GM18498 (cell line): Measurements from ENCODE around the gene NOS3.
"Not testable (repeated sequence)": the region's sequence is repeated elsewhere in the genome, so short reads cannot be mapped to it uniquely, and the experiment has no call there.

Experiments used
- ATAC-seq: cut with Tn5 transposase; IDR thresholded peaks from one replicate; pipeline ENCODE4 v1.9.1; 2021; ENCODE audit warnings: mild to moderate bottlenecking, moderate library complexity; ENCODE audit not compliant: unreplicated experiment

NOS3 gene

GRCh38 chr7:150997817-150998216 lies 7.0 kb downstream of the NOS3 start:
- no peak for ATAC-seq

DNA sequence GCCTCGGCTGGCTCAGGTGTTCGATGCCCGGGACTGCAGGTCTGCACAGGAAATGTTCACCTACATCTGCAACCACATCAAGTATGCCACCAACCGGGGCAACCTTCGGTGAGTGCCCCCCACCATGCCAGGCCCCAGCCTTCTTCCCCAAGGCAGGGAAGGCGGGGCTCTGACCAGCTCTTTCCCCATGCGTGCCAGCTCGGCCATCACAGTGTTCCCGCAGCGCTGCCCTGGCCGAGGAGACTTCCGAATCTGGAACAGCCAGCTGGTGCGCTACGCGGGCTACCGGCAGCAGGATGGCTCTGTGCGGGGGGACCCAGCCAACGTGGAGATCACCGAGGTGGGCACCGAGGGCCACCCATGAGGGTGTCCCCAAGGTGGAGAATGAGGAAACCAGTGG lies 7.5 kb downstream of the NOS3 start:
- no peak for ATAC-seq

DNA sequence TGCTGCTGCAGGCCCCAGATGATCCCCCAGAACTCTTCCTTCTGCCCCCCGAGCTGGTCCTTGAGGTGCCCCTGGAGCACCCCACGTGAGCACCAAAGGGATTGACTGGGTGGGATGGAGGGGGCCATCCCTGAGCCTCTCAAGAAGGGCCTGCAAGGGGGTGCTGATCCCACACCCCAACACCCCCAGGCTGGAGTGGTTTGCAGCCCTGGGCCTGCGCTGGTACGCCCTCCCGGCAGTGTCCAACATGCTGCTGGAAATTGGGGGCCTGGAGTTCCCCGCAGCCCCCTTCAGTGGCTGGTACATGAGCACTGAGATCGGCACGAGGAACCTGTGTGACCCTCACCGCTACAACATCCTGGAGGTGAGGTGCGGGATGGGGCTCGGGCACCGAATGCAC lies 8.2 kb downstream of the NOS3 start:
- ATAC-seq = no peak

DNA sequence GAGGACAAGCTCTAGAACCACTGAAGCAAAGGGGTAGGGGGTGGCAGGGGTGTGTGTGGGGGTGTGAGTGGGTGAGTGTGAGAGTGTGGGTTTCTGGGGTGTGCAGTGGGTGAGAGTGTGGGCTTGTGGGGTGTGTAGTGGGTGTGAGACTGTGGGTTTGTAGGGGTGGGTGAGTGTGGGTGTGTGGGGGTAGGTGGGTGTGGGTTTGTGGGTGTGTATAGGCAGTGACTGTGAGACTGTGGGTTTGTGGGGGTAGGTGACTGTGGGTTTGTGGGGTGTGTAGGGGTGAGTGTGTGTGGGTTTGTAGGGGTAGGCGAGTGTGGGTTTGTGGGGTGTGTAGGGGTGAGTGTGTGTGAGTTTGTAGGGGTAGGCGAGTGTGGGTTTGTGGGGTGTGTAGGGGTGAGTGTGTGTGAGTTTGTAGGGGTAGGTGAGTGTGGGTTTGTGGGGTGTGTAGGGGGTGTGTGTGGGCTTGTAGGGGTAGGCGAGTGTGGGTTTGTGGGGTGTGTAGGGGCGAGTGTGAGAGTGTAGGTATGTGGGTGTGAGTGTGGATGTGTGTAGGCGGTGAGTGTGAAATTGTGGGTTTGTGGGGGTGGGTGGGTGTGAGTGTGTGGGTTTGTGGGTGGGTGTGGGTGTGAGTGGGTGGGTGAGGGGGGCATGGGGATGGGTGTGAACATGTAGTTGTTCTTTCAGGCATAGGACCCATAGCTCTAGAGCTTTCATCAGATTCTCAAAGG lies 8.8 kb downstream of the NOS3 start:
- ATAC-seq = no peak

GRCh38 chr7:151000897-151001495 lies 10.2 kb downstream of the NOS3 start:
- no peak for ATAC-seq

- no peak for ATAC-seq
These were observed 10.7 kb downstream of the NOS3 start for GRCh38 chr7:151001546-151001945.

DNA sequence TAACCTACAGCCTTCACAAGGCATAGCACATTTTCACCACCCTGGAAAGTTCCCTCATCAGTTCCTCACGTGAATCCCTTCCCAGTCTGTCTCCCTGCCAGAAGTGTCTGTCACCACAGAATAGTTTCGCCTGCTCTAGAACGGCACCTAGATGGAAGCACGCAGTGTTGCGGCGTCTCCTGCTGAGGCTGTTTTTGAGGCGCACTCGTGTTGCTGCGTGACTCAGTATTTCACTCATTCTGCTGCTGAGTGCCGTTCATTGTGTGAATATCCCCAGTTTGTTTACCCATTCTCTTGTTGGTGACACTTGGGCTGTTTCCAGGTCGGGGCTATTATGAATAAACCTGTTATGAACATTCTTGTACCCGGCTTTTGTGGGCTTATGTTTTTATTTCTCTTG lies 12.8 kb downstream of the NOS3 start:
- no peak for ATAC-seq

- ATAC-seq = no peak
These were observed 14.7 kb downstream of the NOS3 start for GRCh38 chr7:151005566-151005965.

DNA sequence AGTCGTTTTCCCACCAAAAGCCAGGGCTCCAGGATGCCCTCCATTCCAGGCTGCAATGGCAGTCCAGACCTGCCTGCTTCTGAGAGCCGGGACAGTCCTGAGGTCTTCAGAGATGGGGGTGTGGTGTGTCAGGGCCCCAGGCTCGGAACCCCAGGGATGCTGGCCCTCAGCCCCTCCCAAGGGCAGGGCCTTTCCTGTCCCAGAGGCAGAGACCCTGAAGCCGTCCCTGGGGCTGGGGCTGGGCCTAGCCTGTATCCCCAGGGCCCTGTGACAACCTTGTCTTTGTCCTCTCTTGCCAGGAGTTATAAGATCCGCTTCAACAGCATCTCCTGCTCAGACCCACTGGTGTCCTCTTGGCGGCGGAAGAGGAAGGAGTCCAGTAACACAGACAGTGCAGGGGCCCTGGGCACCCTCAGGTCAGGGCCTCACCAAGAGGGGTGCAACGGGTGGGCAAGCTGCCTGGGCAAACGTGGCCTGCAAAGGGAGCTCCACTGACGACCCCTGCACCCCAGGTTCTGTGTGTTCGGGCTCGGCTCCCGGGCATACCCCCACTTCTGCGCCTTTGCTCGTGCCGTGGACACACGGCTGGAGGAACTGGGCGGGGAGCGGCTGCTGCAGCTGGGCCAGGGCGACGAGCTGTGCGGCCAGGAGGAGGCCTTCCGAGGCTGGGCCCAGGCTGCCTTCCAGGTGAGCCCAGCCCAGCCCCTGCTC lies 15.9 kb downstream of the NOS3 start:
- ATAC-seq = no peak

DNA sequence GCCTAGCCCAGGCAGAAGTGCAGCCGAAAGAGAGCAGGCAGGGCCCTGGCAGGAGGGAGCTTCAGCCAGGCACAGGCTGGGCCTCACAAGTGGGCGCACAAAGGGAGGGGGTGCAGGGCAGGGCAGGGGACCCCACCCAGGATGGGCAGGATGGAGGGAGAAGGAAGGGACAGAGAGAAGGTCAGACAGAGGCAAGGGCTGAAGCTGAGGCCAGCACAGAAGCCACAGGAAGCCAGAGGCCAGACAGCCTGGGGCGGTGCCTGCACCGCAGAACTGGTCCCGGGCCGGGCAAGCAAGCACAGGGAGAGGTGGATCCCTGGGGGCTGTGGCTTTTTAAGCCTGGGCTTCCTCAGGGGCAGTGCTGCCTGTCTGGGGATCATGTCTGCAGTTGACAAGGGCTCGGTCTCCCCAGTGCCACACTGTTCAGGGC lies 16.7 kb downstream of the NOS3 start:
- ATAC-seq = no peak

GRCh38 chr7:151008143-151008510 lies 17.3 kb downstream of the NOS3 start:
- no peak for ATAC-seq

DNA sequence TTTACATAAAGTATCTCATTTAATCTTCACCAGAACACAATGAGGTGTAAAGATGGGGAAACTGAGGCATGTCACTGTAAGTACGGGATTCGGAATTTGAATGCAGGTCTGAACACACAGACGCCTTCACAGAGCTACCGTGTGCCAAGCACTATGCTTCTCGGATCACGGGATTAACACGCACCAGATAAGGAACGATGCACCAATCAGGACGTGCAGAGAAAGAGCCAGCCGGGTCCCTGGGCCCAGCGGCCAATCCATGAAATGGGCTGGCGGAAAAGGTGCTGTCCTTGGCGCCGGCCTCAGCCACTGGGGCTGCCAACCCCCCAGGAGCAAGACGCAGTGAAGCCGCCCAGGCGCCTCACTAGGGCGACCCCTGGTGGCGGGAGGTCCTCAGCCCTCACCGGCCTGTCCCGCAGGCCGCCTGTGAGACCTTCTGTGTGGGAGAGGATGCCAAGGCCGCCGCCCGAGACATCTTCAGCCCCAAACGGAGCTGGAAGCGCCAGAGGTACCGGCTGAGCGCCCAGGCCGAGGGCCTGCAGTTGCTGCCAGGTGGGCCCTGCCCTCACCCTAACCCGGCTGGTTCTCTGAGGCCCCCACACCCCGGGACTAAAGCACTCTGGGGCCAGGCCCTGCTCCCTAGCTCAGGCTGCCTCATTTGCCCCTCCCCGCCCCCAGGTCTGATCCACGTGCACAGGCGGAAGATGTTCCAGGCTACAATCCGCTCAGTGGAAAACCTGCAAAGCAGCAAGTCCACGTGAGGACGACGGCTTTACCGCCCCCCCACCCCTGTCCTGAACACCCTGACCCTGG lies 17.9 kb downstream of the NOS3 start:
- no peak for ATAC-seq

- ATAC-seq = no peak
These were observed 18.7 kb downstream of the NOS3 start for GRCh38 chr7:151009327-151010036.

DNA sequence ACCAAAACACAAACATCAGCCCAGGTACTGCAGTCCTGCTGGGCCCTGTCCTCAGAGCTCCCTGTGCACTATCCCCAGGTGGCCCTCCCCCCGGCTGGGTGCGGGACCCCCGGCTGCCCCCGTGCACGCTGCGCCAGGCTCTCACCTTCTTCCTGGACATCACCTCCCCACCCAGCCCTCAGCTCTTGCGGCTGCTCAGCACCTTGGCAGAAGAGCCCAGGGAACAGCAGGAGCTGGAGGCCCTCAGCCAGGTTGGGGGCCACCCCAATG lies 19.2 kb downstream of the NOS3 start:
- ATAC-seq = no peak

- ATAC-seq = no peak
These were observed 19.7 kb downstream of the NOS3 start for GRCh38 chr7:151010307-151011096.

DNA sequence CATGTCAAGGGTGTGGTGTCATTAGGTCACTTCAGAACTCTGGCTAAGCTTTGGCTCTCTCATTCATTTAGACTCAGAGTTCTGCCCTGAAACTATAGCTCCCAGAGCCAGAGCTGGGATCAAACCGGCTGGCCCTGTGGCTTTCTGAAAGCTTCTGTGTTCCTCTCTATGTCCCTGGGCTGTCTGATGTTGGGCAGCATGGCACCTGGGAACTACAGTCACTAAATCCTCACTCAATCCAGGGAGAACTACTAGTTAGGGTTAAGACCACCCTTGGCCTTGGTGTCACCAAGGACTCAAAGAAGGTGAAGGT lies 20.2 kb downstream of the NOS3 start:
- ATAC-seq = no peak

- ATAC-seq = not testable (repeated sequence)
These were observed 20.8 kb downstream of the NOS3 start for GRCh38 chr7:151011616-151012015.

- no peak for ATAC-seq
These were observed 21.3 kb downstream of the NOS3 start for GRCh38 chr7:151012031-151012692.

DNA sequence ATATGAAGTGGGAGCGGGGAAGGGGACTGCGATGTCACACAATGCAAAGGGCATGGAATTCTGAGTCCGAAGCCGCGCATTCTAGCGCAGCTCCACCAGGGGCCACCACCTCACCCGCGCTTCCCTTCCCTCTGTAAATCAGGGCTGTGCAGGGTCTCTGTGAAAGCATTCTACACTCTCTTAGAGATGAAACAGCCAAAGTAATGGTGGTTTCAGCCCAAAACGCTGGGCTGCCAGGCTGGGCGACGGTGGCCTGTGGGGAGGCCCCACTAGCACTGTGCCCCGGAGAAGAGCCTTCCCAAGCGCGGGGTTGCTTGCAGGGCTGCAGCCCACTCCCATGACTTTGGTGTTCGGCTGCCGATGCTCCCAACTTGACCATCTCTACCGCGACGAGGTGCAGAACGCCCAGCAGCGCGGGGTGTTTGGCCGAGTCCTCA lies 22.1 kb downstream of the NOS3 start:
- no peak for ATAC-seq

DNA sequence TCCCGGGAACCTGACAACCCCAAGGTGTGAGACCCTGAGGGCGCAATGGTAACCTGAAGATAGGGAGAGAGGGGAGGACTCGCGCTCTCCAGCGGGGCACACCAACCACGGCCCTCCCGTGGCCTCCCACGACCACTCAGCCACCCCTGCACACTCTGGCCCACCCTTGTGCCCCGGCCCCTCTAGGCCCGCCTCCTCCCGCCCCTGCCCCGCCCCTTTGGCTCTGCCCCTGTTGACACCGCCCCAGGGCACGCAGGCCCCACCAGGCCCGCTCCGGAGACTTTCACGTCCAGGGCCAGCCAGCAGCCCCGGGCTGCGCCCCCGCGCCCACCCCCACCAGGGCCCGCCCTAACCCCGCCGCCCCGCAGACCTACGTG lies 22.5 kb downstream of the NOS3 start:
- no peak for ATAC-seq
